ENCODE results near the gene STAB2. TPM values are rescaled to one million over a fixed set of nuclear protein-coding genes. Genes with fewer than 3 reads are reported as not detected.

The STAB2 gene
- total RNA-seq, 2 donors from 2014 or later = not detected

DNA sequence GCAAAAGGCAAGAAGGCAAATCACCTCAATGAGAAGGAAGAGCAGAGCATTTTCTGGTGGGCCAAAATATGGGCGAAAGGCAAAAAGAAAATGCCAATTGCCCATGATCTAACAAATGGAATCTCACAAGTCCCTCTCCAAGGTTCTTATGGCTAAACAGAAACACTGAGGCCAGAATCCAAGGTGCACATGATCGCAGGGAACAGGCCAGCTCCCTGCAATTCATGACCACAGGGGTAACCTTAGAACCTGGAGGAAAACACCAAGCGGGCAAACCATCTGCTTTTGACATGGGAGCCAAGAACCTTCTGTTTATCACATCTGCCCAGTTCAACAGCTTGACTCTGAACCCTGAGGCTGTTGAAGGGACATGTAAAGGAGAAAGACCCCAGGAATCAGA, 193.9 kb downstream of the STAB2 start:
- 91 to 100% methylated on average over 2 to 3 of the region's 3 CpGs for WGBS, 2 experiments (ENCODE audit: insufficient coverage in 1 of 2, insufficient read length in 1 of 2)
- TF ChIP-seq, protein P1, sequence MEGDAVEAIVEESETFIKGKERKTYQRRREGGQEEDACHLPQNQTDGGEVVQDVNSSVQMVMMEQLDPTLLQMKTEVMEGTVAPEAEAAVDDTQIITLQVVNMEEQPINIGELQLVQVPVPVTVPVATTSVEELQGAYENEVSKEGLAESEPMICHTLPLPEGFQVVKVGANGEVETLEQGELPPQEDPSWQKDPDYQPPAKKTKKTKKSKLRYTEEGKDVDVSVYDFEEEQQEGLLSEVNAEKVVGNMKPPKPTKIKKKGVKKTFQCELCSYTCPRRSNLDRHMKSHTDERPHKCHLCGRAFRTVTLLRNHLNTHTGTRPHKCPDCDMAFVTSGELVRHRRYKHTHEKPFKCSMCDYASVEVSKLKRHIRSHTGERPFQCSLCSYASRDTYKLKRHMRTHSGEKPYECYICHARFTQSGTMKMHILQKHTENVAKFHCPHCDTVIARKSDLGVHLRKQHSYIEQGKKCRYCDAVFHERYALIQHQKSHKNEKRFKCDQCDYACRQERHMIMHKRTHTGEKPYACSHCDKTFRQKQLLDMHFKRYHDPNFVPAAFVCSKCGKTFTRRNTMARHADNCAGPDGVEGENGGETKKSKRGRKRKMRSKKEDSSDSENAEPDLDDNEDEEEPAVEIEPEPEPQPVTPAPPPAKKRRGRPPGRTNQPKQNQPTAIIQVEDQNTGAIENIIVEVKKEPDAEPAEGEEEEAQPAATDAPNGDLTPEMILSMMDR (conservative IDR thresholded peaks at IDR 0.05) = no peak

DNA sequence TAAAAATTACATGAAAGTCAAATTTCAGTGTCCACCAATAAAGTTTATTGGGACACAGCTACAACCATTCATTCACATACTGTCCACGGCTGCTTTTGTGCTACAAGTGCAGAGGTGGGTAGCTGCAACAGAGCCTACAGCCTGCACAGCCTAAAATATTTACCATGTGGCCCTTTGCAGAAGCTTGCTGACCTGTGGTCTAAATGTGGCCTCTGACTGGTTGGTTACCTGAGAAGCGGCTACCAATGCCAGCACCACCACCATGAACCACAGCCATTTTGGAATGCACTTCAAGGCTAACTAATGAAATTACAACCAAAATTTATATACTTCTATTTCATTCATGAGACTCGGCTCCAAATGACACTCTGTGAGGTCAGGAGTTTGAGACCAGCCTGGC, 195.3 kb downstream of the STAB2 start:
- no peaks in the 10 kb centered on the region for H3K27me3 ChIP-seq (ENCODE audit: control insufficient read depth, insufficient read depth, low read length, poor library complexity, severe bottlenecking)
- 83 to 90% methylated on average over 1 to 3 of the region's 3 CpGs for WGBS, 2 experiments (ENCODE audit: insufficient coverage in 1 of 2, insufficient read length in 1 of 2)

More for the DNA sequence above, 193.9 kb downstream of the STAB2 start:
- H3K4me1 Mint-ChIP-seq = peaks cover 5% of the 10 kb centered on the region
- no peak for DNase-seq
- no peaks in the 10 kb centered on the region for H3K27me3 Mint-ChIP-seq (ENCODE audit: insufficient read depth)
- H3K27ac Mint-ChIP-seq = no peak overlapping the region
- peaks cover 77% of the 10 kb centered on the region for H3K36me3 ChIP-seq (ENCODE audit: control insufficient read depth, insufficient read depth, low read length)
- H3K9me3 Mint-ChIP-seq = no peaks in the 10 kb centered on the region
- no peak overlapping the region for H3K4me3 ChIP-seq (ENCODE audit: low read length)
- no peak overlapping the region for H3K4me3 Mint-ChIP-seq
- no peaks in the 10 kb centered on the region for H3K4me1 ChIP-seq (ENCODE audit: control insufficient read depth, insufficient read depth, low read length)
- H3K36me3 Mint-ChIP-seq (ENCODE audit: low read depth) = peaks cover 68% of the 10 kb centered on the region
- H3K27me3 ChIP-seq (ENCODE audit: control insufficient read depth, insufficient read depth, low read length, poor library complexity, severe bottlenecking) = no peaks in the 10 kb centered on the region
- H3K9me3 ChIP-seq (ENCODE audit: control insufficient read depth, low read length) = no peaks in the 10 kb centered on the region
- H3K9ac ChIP-seq (ENCODE audit: extremely low read depth, low read length, poor library complexity, severe bottlenecking) = no peak overlapping the region
- H3K27ac ChIP-seq (ENCODE audit: low read depth, low read length) = no peak overlapping the region

DNA sequence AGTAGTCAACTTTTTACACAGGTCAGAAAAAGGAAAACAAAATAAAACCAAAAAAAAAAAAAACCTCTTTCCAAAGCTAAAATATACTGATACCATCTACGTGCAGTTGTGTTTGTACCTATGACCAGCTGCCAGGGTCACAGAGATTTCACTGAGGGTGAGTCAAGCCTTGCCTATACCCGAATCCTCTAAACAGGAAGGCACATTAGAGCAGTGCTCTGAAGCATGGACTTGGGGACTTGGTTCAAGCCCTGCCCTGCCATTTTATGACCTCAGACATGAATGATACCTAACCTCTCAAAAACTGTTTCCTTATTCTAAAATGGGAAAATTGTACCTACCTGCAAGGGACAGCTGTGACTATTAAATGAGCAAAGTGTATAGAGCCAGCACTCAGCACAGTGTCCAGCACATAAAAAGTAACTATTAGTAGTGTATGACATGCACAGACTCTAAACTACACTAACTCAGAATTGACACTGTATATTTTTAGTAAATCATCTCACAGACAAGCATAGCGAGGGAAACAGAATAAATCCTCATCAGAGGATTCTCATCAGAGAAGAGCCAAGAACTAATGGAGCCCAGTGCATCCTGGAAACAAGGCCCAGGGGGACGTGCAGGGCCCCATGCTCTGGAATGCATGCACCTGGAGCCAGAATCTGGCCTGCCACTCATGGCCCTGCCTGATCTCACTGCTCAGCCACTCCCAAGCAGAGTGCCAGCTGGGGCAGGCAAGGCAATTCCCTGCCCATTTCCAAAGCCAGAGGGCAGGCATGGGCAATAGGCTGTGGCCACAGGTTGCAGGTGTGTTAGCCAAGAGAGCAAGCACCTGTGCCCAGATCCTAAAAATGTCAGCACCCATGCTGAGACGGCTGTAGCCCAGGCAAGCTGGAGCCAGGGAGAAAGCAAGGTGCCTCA, 196.9 kb downstream of the STAB2 start:
- Histone ChIP-seq H3K27me3 (ENCODE audit: control insufficient read depth, insufficient read depth, low read length, poor library complexity, severe bottlenecking) (no peaks in the 10 kb centered on the region), H3K9me3 (ENCODE audit: control insufficient read depth, low read length) (no peaks in the 10 kb centered on the region), H3K27ac (ENCODE audit: low read depth, low read length) (no peak overlapping the region), H3K4me1 (ENCODE audit: control insufficient read depth, insufficient read depth, low read length) (no peaks in the 10 kb centered on the region), H3K9ac (ENCODE audit: extremely low read depth, low read length, poor library complexity, severe bottlenecking) (no peak overlapping the region), H3K36me3 (ENCODE audit: control insufficient read depth, insufficient read depth, low read length) (peaks cover 70% of the 10 kb centered on the region), H3K4me3 (ENCODE audit: low read length) (no peak overlapping the region)
- no peaks in the 10 kb centered on the region for H3K9me3 Mint-ChIP-seq
- H3K36me3 Mint-ChIP-seq (ENCODE audit: low read depth) = peaks cover 55% of the 10 kb centered on the region
- DNase-seq = no peak
- no peaks in the 10 kb centered on the region for H3K27me3 Mint-ChIP-seq (ENCODE audit: insufficient read depth)
- H3K4me1 Mint-ChIP-seq = peaks cover 5% of the 10 kb centered on the region
- WGBS, 2 experiments (ENCODE audit: insufficient coverage in 1 of 2, insufficient read length in 1 of 2) = 90 to 91% methylated on average over 3 to 5 of the region's 5 CpGs
- H3K4me3 Mint-ChIP-seq = no peak overlapping the region
- no peak overlapping the region for H3K27ac Mint-ChIP-seq
- TF ChIP-seq, protein P1 (conservative IDR thresholded peaks at IDR 0.05) = no peak

More for the DNA sequence above, 195.3 kb downstream of the STAB2 start:
- peaks cover 61% of the 10 kb centered on the region for H3K36me3 Mint-ChIP-seq (ENCODE audit: low read depth)
- no peaks in the 10 kb centered on the region for H3K4me1 ChIP-seq (ENCODE audit: control insufficient read depth, insufficient read depth, low read length)
- peaks cover 76% of the 10 kb centered on the region for H3K36me3 ChIP-seq (ENCODE audit: control insufficient read depth, insufficient read depth, low read length)
- H3K27me3 Mint-ChIP-seq (ENCODE audit: insufficient read depth) = no peaks in the 10 kb centered on the region
- TF ChIP-seq, protein P1 (conservative IDR thresholded peaks at IDR 0.05) = no peak
- no peaks in the 10 kb centered on the region for H3K9me3 ChIP-seq (ENCODE audit: control insufficient read depth, low read length)
- H3K4me1 Mint-ChIP-seq = peaks cover 5% of the 10 kb centered on the region
- H3K9me3 Mint-ChIP-seq = no peaks in the 10 kb centered on the region
- no peak overlapping the region for H3K27ac ChIP-seq (ENCODE audit: low read depth, low read length)
- no peak overlapping the region for H3K9ac ChIP-seq (ENCODE audit: extremely low read depth, low read length, poor library complexity, severe bottlenecking)
- no peak for DNase-seq
- H3K4me3 ChIP-seq (ENCODE audit: low read length) = no peak overlapping the region
- H3K27ac Mint-ChIP-seq = no peak overlapping the region
- no peak overlapping the region for H3K4me3 Mint-ChIP-seq

Measured in endodermal cell (in vitro differentiated cells).